ENCODE results near the gene UBE2G1.
"Not testable (repeated sequence)": the region's sequence is repeated elsewhere in the genome, so short reads cannot be mapped to it uniquely, and the experiment has no call there.

UBE2G1 gene

DNA sequence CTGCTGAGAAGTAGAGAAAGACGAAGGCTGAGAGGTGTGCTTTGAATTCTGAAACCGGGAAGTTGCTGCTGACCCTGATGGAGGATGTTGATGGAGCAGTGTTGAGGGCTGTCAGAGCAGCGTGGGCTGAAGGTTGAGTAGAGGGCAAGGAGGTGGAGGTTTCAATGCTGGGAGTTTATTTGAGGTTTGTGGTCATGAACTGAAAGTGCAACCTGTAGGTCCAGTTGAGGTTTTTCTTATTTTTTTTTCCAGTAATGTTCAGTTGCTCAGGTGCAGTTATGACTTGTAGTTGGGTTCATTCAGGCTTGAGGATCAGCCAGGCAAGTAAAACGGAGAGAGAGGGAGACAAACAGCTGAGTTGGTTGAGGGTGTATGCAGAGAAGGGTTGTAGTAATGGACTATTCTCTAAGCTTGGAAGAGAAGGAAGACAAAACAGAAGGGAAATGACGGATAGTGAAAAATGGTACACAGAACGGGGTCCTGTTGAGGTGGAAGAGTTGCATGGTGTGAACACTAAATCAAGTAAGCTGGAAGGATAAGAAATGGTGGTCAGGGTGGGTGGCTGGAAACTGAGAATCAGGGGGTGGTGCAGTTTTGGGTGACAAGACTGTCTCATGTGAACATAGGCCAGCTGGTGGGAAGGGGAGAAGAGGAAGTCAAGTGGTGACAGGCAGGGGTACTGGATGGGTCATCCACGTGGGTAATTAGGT, 8.7 kb upstream of the UBE2G1 start:
- DNase-seq, result no peak

DNA sequence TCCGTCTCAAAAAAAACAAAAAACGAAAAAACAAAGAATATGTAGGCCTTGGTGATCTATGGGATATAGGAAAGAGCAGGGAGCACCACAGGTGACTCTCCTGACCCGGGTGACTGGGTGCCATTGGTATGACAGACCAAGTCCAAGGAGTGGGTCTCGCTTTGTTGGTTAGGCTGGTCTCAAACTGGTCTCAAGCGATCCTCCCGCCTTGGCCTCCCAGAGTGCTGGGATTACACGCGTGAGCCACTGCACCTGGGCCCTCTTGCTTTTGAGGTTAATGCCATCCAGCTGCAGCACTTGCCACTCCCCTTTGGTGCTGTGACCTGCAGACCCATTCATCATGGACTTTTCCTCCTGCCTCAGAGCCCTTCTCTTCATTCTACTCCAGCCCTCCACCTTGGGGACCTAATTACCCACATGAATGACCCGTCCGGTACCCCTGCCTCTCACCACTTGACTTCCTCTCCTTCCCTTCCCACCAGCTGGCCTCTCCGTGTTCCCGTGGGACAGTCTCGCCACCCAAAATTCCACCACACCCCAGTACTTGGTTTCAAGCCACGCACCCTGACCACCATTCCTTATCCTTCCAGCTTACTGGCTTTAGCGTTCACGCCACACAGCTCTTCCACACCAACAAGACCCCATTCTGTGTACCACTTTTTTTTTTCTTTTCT, 3.2 kb upstream of the UBE2G1 start:
- DNase-seq, result no peak

DNA sequence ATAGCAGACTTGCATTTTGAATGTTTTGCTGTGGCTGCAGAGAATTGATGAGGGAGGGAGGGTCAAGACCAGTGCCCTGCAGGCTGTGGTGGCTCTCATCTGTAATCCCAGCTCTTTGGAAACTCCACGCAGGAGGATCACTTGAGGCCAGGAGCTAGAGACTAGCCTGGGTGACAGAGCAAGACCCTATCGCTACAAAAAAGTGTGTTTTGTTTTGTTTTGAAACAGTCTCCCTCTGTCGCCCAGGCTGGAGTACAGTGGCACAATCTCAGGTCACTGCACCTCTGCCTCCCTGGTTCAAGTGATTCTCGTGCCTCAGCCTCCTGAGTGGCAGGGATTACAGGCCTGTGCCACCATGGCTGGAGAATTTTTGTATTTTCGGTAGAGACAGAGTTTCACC, 1.9 kb upstream of the UBE2G1 start:
- DNase-seq, result no peak

DNA sequence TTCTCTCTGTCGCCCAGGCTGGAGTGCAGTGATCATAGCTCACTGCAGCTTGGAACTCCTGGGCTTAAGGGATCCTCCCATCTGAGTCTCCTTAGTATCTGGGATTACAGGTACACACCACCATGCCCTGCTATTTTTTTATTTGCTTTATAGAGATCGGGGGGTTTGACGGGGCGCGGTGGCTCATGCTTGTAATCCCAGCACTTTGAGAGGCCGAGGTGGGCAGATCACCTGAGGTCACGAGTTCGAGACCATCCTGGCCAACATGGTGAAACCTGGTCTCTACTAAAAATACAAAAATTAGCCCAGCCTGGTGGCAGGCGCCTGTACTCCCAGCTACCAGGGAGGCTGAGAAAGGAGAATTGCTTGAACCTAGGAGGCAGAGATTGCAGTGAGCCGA, 702 bp upstream of the UBE2G1 start:
- not testable (repeated sequence) for DNase-seq

DNA sequence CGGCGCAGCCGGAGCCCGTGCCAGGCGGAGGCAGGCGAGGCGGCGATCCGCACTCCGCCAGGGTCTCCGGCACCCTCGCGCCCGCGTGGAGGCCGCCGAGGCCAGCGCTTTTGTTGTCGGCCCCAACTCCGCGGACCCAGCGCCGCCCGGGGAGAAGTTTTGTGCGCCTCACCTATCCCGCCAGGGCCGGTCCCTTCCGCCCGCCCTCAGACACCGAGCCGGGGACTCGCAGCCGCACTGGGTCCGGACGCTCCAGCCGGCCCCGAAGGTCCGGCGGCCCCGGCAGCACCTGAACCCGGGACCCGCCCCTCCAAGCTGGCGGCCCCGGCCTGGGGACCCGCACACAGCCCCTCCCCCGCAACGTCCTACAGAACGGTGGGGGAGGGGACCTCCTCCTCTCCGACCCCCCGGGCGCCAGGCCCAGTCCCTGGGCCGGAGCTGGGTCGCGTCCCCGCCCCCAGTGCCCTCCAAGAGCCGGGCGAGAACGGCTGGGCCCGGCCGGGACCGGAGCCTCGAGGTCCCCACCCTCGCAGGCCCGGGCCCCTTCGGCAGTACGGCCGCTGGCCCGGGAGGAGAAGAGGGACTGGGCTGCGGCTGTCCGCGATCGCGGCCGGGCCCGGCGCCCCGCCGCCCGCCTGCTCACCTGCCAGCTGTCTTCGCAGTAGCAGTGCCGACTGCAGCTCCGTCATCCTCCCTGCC, 698 bp downstream of the UBE2G1 start:
- DNase-seq, result no peak

DNA sequence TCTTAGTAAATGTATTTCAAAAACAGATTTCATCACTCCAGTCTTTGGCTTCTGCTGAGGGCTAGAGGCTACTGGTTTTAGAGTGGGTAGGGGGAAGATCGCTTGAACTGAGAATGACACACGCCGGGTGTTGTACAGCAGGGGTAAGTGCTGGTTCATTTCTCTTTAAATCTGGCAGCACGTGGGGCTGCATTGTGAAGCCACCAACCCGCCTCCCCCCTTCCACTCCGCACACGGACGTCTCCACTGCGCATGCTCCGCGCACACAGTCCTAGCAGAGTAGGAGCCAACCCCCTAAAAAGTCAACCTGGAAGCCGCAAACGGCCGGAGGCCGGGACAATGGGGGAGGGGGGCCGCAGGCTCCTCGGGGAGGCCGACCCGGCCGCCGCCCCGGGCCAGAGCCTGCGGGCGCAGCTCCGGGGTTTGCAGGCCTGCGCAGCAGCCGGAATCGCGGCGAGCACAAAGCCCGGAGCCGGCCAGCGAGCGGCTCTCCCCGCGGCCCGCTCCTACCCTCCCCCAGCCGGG, 1.3 kb downstream of the UBE2G1 start:
- DNase-seq, result peak; percentile 83

DNA sequence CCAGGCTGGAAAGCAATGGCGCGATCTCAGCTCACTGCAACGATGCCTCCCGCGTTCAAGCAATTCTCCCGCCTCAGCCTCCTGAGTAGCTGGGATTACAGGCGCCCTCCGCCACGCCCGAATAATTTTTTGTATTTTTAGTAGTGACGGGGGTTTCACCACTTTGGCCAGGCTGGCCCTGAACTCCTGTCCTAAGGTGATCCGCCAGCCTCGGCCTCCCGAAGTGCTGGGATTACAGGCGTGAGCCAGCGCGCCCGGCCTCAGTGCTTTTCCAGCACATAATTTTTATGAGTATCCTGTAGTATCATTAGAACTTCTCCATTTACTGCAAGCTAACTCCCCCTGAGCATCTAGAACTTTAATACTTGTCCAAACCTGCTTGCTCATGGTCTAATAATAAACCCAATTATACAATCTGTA, 1.8 kb downstream of the UBE2G1 start:
- DNase-seq, result no peak

DNA sequence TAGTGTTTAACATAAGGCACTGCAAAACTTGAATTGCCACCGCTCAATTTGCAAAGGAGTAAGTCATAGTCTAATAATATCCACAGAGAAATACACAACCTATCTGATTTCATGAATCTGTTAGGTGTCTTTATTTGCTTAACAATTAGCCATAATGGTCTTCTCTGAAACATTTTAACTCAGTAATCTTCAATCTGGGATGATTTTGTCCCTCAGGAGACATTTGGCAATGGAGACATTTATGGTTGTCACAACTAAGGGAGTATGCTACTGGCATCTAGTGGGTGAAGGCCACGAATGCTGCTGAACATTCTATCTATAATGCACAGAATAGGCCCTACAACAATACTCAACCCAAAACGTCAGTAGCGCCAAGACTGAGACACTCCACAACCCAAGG, 4.3 kb downstream of the UBE2G1 start:
- DNase-seq, result no peak

DNA sequence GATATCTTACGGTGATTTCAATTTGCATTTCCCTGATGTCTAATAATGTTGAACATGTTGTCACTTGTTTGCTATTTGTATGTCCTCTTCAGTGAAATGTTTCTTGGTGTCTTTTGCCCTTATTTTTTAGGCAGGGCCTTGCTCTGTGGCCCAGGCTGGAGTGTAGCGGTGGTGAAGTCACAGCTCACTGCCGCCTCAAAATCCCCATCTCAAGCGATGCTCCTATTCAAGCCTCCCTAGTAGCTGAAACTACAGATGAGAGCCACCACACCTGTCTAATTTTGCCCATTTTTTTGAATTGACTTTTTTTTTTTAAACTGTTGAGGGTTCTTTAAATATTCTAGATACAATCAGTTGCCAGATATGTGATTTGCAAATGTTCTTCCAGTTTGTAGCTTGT, 8.3 kb downstream of the UBE2G1 start:
- no peak for DNase-seq

DNA sequence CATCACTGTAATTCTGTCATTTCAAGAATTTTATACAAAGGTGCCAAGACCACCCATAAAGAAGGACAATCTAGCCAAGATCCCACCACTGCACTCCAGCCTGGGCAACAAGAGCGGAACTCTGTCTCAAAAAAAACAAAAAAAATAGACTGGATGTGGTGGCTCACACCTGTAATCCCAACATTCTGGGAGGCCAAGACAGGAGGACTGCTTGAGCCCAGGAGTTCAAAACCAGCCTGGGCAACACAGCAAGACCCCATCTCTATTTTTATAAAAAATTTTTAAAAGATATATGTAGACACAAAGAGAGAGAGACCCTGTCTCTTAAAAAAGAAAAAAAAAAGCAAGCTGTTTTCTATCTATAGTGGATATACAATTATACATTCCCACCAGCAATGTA, 8.8 kb downstream of the UBE2G1 start:
- no peak for DNase-seq

DNA sequence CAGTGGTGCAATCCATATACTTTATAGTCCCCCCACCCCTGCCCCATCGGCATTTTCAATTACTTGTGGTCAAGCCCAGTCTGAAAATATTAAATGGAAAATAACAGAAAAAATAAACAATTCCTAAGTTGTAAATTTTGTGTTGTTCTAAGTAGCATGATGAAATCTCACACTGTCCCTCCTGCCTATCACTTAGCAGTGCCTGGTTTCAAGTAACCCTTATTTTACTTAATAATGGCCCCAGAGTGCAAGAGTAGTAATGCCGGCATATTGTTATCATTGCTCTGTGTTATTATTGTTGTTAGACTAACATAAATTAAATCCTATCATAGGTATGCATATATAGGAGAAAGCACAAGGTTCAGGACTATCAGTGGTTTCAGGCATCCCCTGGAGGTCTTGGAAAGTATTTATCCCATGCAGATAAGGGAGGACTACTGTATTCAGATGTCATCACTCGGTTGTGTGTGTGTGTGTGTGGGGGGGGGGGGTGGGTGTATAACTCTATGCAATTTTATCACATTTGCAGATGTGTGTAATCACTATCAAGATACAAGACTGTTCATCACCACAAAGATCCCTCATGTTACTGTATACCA, 9.3 kb downstream of the UBE2G1 start:
- no peak for DNase-seq

DNA sequence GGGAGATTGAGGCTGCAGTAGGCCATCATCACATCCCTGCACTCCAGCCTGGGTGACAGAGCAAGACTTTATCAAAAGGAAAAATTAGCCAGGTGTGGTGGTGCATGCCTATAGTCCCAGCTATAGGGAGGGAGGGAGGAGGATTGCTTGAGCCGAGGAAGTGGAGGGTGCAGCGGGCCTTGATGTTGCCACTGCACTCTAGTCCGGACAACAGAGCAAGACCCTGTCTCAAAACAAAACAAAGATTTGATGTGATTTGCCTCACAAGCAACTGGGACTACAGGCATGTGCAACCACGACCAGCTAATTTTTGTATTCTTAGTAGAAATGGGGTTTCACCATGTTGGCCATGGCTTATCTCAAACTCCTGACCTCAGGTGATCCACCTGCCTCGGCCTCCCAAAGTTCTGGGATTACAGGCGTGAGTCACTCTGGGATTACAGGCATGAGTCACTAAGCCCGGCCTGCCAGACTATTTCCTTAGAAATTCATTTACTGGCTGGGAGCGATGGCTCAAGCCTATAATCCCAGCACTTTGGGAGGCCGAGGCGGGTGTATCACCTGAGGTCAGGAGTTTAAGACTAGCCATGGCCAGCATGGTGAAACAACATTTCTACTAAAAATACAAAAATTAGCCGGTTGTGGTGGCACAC, 11.5 kb downstream of the UBE2G1 start:
- no peak for DNase-seq

DNA sequence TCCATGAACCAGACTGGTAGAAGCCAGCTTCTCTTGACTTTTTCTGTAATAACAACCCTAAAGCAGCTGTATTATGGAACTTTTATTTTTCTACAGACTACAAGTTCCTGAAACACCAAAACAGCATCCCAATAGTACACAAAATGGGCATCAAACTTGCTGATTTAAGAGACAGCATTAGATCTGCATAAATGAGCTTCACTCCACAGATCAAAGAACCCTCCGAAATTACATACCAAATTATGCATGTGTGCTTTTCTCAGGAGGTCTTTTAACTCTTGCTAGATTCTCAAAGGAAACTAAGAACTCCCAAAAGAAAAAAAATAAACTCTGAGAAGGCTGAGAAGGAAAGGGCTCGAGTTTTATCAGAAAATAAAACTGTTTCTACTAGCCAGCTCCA, 12.3 kb downstream of the UBE2G1 start:
- no peak for DNase-seq

DNA sequence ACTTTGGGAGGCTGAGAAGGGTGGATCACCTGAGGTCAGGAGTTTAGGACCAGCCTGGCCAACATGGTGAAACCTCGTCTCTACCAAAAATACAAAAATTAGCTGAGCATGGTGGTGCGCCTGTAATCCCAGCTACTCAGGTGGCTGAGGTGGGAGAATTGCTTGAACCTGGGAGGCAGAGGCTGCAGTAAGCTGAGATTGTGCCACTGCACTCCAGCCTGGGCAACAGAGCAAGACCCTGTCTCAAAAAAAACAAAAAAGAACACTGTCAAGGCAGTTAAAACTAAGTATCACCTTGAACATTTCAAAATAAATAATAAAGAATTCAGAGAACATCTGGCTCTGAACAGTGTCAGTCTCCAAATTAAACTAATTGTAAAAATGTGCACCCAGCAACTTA, 16.3 kb downstream of the UBE2G1 start:
- not testable (repeated sequence) for DNase-seq

DNA sequence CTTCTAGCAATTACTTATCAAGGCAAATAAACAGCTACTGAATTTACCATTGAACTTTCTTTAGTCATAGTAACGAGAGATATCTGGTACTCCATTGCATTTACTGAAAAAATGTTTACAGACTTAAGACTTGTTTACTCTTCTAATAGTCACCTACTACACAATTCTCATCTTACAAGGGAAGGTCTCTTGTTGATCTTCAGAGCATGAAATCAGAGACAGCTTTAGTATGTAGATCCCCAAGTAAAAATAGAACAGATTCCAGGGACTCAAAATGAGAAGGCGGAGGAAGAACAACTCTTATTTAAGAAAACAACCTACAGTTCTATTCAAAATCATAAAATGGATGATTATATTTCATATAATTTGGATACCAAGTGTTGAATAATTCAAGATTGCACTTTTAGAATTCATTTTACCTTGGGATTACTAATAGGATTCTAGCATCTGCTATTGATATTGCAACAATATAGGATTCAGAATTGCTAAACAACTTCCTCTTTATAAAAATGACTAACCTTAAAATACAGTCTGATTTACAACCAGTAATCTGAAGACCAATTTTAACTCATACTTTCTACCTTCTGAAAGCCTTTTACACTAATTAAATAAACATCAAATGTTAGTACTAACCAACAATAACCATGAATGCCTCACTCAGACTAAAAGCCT, 20.8 kb downstream of the UBE2G1 start:
- no peak for DNase-seq

DNA sequence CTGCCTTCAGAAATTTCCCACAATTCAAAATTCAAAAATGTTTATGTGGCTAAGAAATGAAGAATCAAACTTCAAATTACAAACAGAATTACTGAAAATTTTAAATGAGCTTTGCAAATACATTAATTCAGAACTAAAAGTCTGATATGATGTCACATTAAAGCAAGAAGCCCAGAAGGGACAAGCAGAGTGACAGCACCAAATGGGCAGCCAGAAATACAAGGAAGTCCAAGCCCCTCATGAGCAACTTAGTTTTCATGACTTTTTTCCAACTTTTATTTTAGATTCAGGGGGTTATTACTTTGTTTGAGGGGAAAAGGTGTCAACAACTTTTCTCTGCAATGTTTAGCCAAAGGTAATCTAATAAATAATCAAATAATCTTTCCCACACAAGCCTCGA, 21.5 kb downstream of the UBE2G1 start:
- no peak for DNase-seq

DNA sequence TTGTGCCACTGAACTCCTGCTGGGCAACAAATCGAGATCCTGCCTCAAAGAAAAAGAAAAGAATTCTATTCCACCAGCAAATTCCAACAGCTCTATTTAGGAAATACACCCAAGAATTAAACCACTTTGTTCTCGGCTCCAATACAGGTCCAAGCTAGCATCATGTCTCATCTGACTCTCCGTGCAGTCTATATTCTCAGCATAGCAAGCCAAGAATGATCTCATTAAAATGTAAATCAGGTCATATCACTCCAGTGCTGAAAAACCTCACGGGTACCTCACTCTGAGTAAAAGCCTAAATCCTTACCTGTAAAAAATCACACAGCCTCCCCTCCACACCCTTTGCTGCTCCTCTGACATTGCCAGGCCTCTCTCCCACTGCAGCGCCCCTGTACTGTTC, 23.9 kb downstream of the UBE2G1 start:
- DNase-seq, result no peak

DNA sequence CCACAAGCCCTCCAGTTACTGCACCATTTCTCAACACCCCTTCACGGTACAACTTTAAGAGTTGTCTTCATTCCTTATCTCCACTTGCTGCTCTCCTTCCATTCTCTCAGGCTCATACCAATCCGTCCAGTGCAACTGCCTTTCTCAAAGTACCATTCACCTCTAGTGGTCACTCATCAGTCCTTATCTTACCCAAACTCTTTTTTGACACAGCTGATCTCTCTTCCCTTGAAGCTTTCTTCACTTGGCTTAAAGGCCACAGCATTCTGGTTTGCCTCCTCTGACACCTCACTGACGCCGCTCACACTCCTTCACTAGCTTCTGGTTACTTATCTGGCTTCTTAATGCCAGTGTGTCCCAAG, 24.9 kb downstream of the UBE2G1 start:
- DNase-seq, result no peak

DNA sequence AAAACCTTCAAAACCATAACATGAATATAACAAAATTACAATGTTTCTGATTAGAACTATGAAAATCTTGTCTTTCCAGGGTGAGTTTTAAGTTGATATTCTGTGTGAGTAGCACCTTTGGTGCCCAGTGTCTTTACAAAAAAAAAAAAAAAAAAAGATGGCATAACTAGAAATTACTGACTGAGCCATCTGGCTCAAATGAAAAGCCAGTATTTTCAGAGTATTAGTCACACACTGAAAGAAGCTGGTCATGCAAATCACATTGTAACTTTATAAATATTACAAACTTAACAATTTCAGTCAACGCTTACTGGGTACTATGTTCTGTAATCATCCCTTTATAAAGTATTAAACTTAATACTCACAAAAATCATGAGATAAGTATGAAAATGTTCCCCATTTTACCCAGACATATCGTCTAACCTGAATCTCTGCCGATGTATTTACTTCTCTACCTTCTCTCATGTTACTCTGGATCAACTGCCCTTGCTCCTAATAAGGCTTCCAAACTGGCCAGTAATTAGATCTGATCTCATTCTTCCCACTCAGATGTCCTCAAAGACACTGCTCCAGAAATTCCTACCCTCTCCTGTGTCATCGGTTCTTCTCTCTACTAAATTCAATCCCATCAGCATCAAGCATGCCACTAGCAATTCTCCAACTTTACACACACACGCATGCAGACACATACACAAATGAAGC, 25.4 kb downstream of the UBE2G1 start:
- no peak for DNase-seq

DNA sequence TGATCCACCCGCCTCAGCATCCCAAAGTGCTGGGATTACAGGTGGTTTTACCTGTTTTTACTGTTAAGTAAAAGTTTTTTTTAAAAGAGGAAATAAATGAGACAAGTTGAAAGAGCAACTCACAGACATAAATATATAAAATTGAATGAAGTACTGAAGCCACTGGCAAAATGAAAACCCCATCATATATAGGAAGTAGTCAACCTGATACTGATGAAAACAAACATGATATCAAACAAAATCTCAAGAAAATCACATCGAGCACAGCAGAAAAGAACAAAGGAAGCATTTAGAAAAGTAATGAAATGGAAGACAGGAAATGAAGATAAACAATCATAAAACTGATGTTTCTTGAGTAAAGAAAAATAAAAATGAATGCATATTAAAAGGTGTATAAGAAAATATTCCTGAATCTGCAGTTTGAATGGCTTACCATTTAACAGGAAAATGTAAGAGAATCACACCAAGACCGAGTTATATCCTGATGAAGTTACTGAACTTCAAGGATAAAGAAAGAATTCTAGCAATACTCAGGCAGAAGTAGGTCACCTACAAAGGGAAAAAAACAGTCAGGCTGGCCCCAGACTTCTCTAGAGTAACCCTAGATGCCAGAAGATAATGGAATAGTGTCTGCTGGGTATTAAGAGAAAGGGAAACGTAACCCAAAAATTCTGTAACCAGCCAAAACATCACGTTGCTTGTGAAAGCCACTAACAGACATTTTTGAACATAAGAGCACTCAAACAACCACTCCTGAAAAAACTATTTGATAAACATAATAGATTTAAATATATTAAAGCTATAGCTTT, 31.5 kb downstream of the UBE2G1 start:
- no peak for DNase-seq

DNA sequence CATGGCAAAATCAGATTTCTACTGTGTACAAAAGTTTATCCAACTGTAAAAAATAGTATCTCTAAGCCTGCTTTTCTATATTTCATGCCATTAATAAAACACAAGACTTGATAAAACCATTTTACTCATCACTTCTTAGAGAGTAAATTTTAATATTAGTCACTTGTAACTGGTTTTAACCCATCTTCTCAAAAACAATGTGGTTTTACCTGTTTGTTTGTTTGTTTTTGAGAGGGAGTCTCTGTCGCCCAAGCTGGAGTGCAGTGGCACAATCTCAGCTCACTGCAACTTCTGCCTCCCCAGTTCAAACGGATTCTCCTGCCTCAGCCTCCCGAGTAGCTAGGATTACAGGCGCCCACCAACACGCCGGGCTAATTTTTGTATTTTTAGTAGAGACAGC, 32.1 kb downstream of the UBE2G1 start:
- DNase-seq, result no peak
